GM18519 (cell line): Measurements from ENCODE around the gene ROR1.

Experiments used
- ATAC-seq: cut with Tn5 transposase; IDR thresholded peaks from one replicate; pipeline ENCODE4 v1.9.1; 2021; ENCODE audit warnings: mild to moderate bottlenecking, moderate library complexity; ENCODE audit not compliant: unreplicated experiment, low FRiP score

Gene ROR1

DNA sequence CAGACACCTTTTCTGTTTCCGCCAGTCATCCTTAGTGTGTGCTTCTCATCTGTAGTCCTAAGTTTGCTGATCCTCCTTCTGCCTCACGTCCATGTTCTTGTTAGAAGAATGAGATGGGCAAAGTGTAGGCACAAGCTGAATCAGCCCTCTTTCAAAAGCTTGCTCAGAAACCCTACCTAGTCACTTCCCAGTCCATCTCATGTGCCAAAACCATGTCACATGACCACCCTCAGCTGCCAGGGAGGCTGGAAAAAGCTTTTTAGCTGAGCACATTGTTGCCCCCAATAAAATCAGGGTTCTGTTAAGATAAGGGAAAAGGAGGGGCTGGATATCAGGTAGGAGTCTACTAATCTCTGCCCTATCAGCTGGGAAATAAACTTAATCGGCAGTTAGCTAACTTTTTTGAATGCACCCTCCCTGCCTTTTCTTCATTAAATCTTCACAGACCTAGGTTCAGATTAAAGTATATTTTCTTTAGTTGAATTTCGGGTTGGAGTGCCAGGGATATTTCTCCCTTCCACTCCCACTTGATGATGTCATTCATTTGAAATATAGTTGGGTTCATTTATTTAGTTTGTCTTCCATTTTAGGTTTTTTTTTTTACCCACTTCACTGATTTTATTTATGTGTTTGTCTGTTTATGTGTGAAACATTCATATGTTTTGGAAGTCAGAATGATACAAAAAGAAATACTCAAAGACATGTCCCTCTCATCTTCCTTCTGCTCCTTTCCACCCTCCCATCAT lies 129.2 kb downstream of the ROR1 start:
- ATAC-seq, result no peak

- ATAC-seq, result no peak
Observed at GRCh38 chr1:63903947-63904610, 130.3 kb downstream of the ROR1 start.

GRCh38 chr1:63904826-63905225 lies 131.0 kb downstream of the ROR1 start:
- no peak for ATAC-seq

DNA sequence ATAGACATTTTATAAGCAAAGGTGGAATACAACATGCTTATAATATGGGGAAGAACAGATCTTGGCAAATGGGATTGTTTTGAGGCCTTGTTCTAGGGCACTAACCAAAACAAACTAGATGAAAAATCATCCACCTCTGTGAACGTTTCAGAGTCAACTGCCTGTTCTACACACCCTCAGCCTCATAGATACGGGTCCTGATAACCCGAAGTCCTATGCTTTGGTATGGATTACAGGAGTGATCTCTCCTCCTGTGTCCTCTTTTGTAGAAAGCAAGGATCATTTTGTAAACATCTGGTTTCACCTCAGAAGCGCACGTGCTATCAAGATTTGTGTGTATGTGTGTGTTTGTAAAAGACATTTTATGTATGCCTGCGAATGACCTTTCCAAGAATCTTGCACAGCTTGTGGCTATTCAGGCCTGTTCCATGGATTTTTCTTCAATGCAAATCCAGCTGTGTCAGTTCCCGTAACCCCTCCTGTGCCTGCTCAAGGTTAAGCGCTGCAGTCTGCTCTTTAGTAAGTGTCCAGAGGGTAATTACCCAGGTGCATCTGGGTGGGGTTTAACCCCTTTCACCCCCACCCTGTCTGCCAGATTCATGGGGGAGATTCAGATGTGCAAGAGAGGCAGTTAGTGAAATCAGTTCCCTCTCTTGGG lies 132.4 kb downstream of the ROR1 start:
- no peak for ATAC-seq

- ATAC-seq, result no peak
Observed at GRCh38 chr1:63907051-63907450, 133.2 kb downstream of the ROR1 start.

DNA sequence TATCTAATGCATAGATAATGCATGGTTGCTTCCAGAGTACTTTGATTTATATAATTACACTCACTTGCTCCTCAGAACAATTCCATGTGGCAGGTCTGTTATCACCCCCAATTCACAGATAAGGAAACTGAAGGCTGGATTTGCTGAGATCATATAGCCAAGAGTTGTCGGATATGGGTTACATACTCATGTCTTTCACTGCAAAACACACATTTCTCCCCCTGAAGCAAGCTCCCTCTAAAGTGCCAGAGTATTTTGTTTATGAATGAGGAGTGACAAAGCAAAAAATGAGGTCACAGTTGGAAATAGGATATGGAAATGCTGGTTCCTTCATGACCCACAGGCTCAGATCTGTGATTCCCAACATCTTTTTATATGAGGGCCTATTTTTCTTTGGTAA lies 134.2 kb downstream of the ROR1 start:
- ATAC-seq, result no peak

- ATAC-seq, result no peak
Observed at GRCh38 chr1:63909526-63909925, 135.7 kb downstream of the ROR1 start.

DNA sequence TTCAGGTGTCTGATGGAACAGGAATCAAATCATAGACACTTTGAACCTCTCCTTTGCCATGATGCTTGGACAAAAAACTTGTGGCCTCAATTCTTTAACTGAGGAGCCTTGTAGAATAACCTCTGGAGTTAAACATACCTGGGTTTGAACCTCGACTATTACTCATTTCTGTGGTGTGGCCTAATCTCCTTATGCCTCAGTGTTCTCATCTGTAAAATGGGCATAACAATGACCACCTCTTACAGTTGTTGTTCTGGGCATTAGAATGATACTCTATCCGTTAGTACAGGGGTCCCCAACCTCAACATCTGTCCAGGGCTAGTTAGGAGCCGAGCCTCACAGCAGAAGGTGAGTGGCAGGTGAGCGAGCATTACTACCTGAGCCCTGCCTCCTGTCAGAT lies 137.2 kb downstream of the ROR1 start:
- ATAC-seq, result no peak

DNA sequence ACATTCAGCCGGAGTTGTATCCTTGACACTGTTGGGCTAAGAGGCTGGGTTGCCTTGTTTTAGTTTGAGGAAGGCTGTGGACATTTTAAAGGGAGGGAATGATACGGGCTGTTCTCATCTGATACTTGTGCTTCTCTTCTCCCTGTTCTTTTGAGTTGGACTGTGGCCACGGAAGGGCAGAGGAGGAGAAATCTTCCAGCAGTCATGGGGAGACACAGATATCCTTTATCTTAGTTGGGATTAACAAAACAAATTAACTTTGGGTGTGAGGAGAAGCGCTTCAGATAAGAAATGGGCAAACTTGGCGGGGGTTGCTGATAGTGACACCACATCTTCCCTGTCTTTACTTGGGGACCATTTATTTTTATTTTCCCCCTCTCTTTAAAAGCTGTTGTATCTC lies 138.8 kb downstream of the ROR1 start:
- no peak for ATAC-seq

DNA sequence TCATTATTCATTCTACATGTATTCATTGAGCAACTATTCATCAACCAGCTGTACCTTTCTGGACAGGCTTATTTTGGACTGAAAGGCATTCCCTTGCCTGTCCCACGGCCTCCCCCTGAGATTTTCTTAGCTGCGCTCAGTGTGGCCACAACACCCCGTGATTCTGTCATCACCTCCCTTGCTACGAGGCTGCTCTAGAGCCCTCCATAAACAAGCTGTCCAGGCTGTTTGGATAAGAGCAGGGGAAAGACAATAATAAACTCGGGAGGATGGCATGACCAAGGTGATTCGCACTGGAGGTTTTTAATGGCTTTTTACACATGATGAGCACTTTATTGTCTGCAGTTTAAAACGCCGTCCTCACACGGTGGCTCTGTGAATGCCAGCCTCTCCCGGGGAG lies 139.7 kb downstream of the ROR1 start:
- no peak for ATAC-seq

- no peak for ATAC-seq
Observed at GRCh38 chr1:63914241-63914640, 140.4 kb downstream of the ROR1 start.

- no peak for ATAC-seq
Observed at GRCh38 chr1:63914706-63915105, 140.9 kb downstream of the ROR1 start.

- peak; percentile 65 for ATAC-seq
Observed at GRCh38 chr1:63915121-63915520, 141.3 kb downstream of the ROR1 start.

DNA sequence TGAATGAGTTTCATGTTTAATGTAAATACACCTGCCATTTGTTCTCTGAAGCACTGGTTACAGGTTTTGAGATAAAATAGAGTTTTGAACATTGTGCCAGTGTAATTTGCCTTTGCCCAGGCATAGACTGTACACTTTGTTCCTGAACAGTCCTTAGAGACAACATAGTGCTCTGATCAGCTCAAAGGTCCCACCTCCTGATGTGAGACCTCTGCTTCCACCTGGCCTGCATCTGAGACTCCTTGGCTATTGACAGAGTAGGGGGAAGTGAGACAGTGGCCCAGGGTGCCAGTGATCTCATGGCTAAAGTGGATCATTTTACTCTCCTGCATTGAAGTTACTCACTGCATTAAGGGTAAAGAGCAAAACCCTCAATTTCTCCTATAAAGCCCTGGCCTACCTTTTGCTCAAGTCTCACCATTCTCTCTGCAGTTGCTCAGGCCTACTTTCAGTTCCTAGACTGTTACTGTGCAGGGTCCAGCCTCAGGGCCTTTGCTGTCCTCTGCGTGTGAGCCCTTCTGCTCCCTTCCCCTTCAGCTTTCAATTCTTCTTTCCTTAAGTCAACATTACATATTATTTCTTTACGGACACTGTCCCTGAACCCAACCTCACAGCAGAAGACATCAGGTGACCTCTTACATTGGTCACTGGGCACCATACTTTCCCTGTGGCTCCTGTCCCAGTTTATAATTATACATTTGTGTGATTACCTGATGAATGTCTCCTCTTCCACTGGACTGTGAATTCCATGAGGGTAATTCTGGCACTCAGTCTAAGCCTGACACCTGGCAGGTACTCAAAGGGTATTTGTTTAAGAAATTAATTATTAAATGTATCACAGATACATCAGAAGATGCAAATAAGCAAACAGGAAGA lies 142.9 kb downstream of the ROR1 start:
- ATAC-seq, result no peak

GRCh38 chr1:63917571-63918417 lies 144.0 kb downstream of the ROR1 start:
- ATAC-seq, result no peak

- ATAC-seq, result no peak
Observed at GRCh38 chr1:63918418-63918945, 144.7 kb downstream of the ROR1 start.

DNA sequence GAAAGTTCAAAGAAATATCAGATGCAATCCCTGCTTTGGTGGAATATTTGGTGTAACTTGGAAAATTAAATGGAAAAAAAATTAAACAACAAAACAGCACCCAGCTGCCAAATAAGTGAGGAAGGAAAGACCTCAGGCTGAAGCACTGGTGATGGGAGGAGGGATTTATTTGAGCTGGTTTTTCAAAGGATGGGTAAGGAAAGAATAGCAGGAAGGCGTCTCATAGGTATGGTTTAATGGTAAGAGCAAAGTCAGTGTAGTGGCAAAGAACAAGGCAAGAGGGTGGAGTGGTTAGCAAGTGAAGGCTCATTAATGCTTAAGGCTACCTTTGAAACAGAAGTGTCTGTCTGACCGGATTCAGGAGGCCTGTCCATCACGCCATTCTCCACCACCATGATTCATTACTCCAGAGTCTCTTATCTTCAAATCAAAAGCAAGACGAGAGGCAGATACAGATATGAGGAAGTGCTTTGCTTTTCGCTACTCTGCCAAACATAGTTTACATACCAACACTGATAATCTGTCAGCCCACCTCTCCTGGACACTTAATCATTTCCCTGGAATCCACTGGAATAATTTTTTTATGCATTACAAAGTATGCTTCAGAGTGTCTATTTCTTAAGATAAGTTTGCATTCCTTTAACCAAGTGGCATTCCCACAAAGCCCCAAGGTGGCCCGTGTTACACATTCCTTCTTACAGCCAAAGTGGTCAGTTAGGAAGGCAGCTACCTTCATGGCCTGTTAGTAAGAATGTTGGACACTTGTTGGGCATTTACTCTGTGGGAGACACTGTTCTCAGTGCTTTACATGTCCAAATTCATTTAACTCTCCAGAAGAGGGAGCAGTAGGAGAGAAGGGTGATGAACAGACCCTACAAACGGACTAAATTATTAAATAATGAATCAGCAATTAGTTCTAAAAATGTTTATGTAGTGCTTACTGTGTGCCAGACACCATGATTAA lies 146.6 kb downstream of the ROR1 start:
- no peak for ATAC-seq

DNA sequence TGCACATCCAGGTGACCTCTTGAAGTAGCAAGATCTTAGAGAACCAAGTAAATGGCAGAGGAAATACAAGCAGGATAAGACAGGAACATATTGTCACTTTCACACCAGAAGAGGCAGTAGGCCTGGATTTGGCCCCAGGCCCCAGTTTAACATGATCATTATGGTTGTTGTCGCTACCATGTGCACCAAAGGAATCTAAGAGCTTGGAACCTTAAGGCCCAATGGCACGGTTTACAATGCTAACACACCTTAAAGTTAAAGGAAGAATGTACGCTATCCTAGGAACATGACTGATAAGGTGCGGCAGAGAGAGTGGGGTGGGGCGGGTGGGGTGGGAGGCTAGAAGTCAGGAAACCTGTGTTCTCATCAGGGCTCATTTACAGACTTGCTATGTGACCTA lies 147.5 kb downstream of the ROR1 start:
- ATAC-seq, result no peak

- ATAC-seq, result no peak
Observed at GRCh38 chr1:63921802-63922201, 148.0 kb downstream of the ROR1 start.
